GM12891 (cell line): ENCODE measurements around the gene EFNA2.
A peak's percentile ranks its signal among the peaks of the same experiment; 100 is the strongest.

ENCODE experiments used
- DNase-seq: peaks from one replicate; pipeline ENCODE4 v3.0.0; 2011; ENCODE audit warnings: low spot score; ENCODE audit not compliant: insufficient read length
- FAIRE-seq: peaks from 2 replicates; lab custom pipeline; 2011; peaks lifted over from hg19 to GRCh38; lab: Jason Lieb, UNC
- PAX5 ChIP-seq: IDR thresholded peaks from 2 replicates; pipeline ENCODE4 v1.6.1; 2011; ENCODE audit warnings: low read length, moderate library complexity, mild to moderate bottlenecking; ENCODE audit not compliant: insufficient read depth, severe bottlenecking
- POLR2A ChIP-seq: IDR thresholded peaks from 2 replicates; pipeline ENCODE4 v1.6.1; 2011; ENCODE audit warnings: low read depth, low read length, control low read depth
- POLR2AphosphoS5 ChIP-seq: IDR thresholded peaks from 2 replicates; pipeline ENCODE4 v1.6.1; 2011; ENCODE audit warnings: low read depth, low read length, control low read depth
- POU2F2 ChIP-seq: IDR thresholded peaks from 2 replicates; pipeline ENCODE4 v1.6.1; 2011; ENCODE audit warnings: low read depth, mild to moderate bottlenecking, control low read depth, low read length, moderate library complexity
- SPI1 ChIP-seq: IDR thresholded peaks from 2 replicates; pipeline ENCODE4 v1.6.1; 2011; ENCODE audit warnings: low read depth, low read length, control low read depth
- TAF1 ChIP-seq: IDR thresholded peaks from 2 replicates; pipeline ENCODE4 v1.6.1; 2011; ENCODE audit warnings: low read depth, low read length, control low read depth

The EFNA2 gene

GRCh38 chr19:1249298-1249989, 36.2 kb upstream of the EFNA2 start:
- peak; percentile 66; the same call in 1 of the 2 replicates for TF ChIP-seq POLR2AphosphoS5
- no peak; the same call in 1 of the 2 replicates for TF ChIP-seq POLR2A
- DNase-seq (peak; percentile 94), FAIRE-seq (peak; percentile 91)

DNA sequence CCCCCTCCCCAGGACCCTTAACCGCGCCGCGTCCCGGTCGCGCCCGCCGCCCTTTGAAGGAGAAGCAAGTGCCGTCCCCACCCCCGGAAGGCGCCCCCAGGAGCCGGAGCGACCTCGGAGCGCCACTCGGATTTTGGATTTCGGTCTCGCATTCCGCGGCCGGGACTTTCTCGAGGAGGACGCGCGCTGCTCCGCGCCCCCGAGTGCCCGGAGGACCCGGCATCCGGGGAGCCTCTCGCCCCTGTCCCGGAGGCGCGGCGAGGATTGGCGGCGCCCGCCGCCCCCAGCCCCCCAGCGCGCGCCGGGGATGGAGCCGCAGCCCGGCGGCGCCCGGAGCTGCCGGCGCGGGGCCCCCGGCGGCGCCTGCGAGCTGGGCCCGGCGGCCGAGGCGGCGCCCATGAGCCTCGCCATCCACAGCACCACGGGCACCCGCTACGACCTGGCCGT, 35.7 kb upstream of the EFNA2 start:
- no peak for TF ChIP-seq POLR2A
- TF ChIP-seq SPI1 = no peak
- no peak for TF ChIP-seq POLR2AphosphoS5
- TF ChIP-seq POU2F2 = no peak
- no peak for TF ChIP-seq TAF1
- TF ChIP-seq PAX5 = no peak
- no peak for DNase-seq
- no peak for FAIRE-seq

DNA sequence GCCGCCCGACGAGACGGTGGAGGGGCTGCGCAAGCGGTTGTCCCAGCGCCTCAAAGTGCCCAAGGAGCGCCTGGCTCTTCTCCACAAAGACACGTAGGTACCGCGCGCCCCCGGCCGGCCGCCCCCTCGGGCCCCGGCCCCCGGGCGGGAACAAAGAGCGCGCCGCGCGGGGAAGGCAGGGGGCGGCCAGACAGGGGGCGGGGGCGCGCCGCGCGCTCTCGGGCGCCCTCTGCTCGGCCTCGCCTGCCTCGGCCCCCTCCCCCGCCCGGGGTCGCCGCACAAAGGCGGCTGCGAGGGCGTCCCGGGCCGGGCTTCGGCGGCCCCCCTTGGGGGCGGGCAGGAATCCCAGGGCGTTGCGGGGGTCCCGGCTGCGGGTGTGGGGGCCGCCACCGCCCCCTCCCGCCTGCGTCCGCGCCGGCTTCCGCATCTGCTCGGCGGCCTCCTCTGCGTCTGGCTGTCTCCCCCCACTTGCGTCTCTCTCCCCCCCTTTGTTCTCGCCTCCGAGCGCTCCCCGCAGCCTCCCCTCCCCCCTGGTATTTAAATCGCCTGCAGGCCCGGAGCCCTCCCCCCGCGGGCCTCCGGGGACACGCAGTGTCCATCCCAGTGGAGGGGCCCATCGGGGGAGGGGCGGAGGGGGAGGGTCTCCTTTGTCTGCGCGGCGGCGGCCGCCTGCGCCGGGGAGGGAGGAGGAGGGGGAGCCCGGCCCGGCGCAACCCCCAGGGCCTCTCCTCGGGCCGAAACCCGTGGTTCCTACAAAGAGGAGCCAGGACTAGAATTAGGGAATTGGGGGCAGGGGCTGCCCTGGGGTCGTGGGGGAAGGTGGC, 35.0 kb upstream of the EFNA2 start:
- no peak for TF ChIP-seq POLR2AphosphoS5
- TF ChIP-seq TAF1 = no peak
- TF ChIP-seq POU2F2 = no peak
- no peak for TF ChIP-seq POLR2A
- no peak for TF ChIP-seq SPI1
- no peak for TF ChIP-seq PAX5
- FAIRE-seq = peak; percentile 45
- DNase-seq = no peak

DNA sequence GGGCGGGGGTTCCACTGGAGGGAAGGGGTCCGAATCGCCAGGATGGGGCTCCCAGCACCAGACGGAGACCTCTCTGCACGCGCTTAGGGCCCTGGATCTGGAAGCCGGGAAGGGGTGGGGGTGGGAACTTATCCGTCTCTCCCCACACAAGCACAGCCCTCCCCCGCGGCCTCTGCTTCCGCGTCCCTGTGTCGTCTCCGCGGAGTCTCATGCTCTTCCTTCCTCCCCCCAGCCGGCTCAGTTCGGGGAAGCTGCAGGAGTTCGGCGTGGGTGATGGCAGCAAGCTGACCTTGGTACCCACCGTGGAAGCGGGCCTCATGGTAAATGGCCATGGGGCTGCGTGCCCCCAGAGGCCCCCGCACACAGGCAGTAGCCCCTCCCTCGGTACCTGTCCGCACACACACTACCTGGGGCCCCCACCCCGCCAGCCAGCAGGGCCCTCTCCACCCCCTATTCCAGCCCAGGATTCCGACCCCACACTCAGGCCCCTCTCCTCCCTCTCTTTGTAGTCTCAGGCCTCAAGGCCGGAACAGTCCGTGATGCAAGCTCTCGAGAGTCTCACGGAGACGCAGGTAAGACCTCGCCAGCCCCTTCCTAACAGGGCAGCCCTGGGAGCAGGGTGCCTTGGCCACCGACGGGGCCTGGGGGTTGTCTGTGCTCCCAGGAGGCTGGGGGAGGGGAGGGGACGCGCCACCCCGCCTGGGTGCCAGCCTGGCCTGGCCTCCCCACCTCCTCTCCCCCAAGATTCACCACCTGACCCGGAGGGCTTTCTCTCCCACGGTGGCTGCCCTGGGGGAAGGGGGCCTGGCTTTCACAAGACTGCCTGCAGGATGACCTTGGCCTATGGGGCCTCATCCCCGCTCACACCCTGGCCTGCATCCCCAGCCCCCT, 34.1 kb upstream of the EFNA2 start:
- FAIRE-seq = peak; percentile 80
- no peak for TF ChIP-seq PAX5
- 0 out of 2 replicates have a peak, but pooled peaks have one; percentile 42 for TF ChIP-seq POLR2A
- peak; percentile 25; the same call in 1 of the 2 replicates for TF ChIP-seq POU2F2
- no peak for TF ChIP-seq TAF1
- TF ChIP-seq POLR2AphosphoS5 = no peak
- TF ChIP-seq SPI1 = no peak
- no peak for DNase-seq

- FAIRE-seq (peak; percentile 74), DNase-seq (no peak)
- TF ChIP-seq POU2F2 = no peak
- 0 out of 2 replicates have a peak, but pooled peaks have one; percentile 1 for TF ChIP-seq SPI1
Measured at GRCh38 chr19:1252221-1252820, 33.4 kb upstream of the EFNA2 start.

GRCh38 chr19:1252821-1253513, 32.7 kb upstream of the EFNA2 start:
- DNase-seq (no peak), FAIRE-seq (peak; percentile 79)
- TF ChIP-seq POLR2A = no peak
- TF ChIP-seq SPI1 = 0 out of 2 replicates have a peak, but pooled peaks have one; percentile 31

DNA sequence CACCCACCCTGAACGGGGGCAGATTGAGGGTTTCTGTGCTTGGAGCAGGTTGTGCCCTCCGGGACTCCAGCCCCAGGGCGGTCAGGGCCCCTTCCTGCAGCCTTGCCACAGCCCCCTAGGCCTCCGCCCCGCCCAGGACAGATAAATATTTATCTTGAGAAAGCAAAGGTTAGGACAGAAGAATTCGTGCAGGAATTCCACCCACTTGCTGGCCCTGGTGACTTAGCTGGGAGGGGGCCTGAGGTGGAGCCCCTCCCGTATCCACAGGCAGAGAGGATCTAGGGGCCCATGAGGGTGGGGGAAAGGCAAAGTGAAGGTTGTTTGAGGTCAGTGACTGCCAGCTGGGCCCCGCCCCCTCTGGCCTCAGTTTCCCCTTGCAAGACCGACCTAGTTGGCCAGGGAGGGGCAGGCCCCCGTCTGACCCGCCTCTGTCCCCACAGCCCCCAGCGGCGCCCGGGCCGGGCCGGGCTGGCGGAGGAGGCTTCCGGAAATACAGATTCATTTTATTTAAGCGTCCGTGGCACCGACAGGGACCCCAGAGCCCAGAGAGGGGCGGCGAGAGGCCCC, 32.1 kb upstream of the EFNA2 start:
- TF ChIP-seq SPI1 (no peak), POLR2AphosphoS5 (no peak), POLR2A (no peak), PAX5 (no peak), POU2F2 (no peak), TAF1 (no peak)
- DNase-seq (no peak), FAIRE-seq (no peak)

DNA sequence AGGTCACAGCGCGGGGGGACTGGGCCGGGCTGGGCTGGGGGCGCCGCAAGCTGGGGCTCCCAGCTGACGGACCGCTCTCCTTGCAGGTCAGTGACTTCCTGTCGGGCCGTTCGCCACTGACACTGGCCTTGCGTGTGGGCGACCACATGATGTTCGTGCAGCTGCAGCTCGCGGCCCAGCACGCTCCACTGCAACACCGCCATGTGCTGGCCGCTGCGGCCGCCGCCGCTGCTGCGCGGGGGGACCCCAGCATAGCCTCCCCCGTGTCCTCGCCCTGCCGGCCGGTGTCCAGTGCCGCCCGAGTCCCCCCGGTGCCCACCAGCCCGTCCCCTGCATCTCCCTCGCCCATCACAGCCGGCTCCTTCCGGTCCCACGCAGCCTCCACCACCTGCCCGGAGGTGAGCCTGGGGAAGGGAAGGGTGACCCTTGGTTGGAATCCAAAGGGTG, 31.6 kb upstream of the EFNA2 start:
- FAIRE-seq (no peak), DNase-seq (no peak)
- TF ChIP-seq POLR2A (no peak), SPI1 (no peak)

DNA sequence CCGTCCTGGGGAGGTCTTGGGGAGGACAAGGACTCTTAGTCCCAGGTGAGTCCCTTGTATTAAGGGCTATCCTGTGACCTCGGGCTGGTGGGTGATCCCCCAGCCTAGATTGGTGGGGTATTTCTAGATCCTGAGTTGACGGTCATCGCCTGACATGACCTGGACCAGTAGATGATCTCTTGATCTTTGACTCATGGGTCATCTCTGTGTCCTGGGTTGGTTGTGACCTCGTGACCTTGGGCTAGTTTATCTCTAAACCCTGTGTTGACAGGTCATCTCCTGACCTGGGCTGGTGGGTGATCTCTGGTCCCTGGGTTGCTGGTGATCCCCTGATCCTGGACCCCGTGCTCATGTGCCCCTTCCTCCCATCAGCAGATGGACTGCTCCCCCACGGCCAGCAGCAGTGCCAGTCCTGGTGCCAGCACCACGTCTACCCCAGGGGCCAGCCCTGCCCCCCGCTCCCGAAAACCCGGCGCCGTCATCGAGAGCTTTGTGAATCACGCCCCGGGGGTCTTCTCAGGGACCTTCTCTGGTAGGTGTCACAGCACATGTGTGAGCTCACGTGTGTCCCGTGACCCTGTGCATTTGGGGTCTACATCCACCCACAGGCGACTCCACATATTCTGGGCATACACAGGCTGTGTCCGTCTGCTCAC, 31.0 kb upstream of the EFNA2 start:
- FAIRE-seq (peak; percentile 28), DNase-seq (no peak)
- TF ChIP-seq SPI1 (no peak), PAX5 (no peak), POU2F2 (no peak), POLR2A (no peak), TAF1 (no peak), POLR2AphosphoS5 (no peak)
